ENCODE results near the gene LEFTY1. TPM values are rescaled to one million over a fixed set of nuclear protein-coding genes. Genes with fewer than 3 reads are reported as not detected.
A peak's percentile ranks its signal among the peaks of the same experiment; 100 is the strongest.

Gene LEFTY1
- total RNA-seq, 4 donors from 2014 or later: 0.33 TPM; not detected in 3

DNA sequence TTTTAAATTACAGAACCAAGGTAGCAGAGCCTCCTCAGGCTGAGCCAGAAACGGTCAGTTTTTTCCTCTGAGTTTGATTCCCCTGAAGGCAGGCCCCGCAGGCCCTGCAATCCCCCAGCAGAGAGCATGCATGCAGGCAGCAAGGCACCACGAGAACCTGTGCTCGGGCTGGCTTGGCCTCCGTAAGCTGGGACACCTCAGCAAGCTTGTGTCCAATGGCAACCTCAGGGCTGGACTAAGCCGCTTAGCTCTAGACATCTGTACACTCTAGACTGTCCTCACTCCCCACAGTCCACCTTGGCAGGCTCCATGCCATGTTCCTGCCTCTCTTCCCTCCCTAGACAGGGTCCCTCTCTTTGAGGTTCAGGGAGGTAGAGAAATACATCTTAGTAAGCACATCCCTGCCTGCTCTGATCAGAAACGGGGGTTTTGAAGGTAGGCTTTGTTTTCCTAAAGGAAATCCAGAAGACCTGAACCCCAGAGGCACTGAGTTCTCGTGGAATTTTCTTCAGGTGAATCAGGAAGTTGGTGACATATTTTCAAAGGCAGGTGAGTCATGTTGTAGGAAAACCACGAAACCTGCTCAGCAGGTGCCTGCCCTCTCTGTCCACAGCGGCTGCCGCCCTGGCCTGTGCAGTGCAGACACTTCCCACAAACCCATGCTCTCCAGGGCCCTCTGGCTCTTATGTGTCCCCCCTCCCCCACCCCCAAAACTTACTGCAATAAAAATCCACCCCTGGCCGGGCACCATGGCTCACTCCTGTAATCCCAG, 13.7 kb downstream of the LEFTY1 start:
- DNase-seq (ENCODE audit: extremely low spot score): no peak
- H3K4me3 ChIP-seq: no peak overlapping the region
- TF ChIP-seq, protein P1, sequence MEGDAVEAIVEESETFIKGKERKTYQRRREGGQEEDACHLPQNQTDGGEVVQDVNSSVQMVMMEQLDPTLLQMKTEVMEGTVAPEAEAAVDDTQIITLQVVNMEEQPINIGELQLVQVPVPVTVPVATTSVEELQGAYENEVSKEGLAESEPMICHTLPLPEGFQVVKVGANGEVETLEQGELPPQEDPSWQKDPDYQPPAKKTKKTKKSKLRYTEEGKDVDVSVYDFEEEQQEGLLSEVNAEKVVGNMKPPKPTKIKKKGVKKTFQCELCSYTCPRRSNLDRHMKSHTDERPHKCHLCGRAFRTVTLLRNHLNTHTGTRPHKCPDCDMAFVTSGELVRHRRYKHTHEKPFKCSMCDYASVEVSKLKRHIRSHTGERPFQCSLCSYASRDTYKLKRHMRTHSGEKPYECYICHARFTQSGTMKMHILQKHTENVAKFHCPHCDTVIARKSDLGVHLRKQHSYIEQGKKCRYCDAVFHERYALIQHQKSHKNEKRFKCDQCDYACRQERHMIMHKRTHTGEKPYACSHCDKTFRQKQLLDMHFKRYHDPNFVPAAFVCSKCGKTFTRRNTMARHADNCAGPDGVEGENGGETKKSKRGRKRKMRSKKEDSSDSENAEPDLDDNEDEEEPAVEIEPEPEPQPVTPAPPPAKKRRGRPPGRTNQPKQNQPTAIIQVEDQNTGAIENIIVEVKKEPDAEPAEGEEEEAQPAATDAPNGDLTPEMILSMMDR (IDR thresholded peaks at IDR 0.05): no peak
- no peak for TF ChIP-seq EP300 (IDR thresholded peaks at IDR 0.05)
- no peak for TF ChIP-seq POLR2A (IDR thresholded peaks at IDR 0.05; ENCODE audit: low read depth)
- peaks cover 33 to 49% (median 43%) of the 10 kb centered on the region in 4 donors for H3K4me1 ChIP-seq
- 90% methylated on average over 11 of the region's 12 CpGs for WGBS
- H3K36me3 ChIP-seq: peaks cover 15 to 73% (median 51%) of the 10 kb centered on the region in 4 donors
- intact Hi-C loops (cut with DNase I): no loop called here
- no peaks in the 10 kb centered on the region for H3K9me3 ChIP-seq
- no peak overlapping the region for H3K27ac ChIP-seq (replicated peaks in 1 of 4)
- no peaks in the 10 kb centered on the region for H3K27me3 ChIP-seq

DNA sequence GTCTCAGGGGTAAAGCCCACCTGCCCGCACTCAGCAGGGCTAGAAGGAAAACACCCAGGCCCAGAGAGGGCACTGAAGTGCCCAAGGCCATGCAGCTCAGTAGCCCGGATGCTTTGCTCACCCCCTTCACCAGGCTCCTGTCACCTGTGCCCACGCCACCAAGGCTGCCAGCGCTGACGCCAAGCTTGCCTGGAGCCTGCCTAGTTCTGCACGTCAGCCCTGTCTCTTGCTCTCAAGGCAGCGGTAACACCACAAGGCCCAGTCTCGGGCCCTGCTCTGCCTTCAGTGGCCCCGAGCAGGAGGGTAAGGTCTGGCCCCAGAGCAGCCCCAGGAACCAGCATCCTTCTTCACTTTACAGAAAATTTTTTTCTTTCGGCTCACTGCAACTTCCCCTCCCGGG, 14.5 kb downstream of the LEFTY1 start:
- Histone ChIP-seq H3K9me3 (no peaks in the 10 kb centered on the region), H3K4me1 (peaks cover 25 to 41% (median 35%) of the 10 kb centered on the region in 4 donors), H3K4me3 (no peak overlapping the region), H3K27me3 (no peaks in the 10 kb centered on the region), H3K36me3 (peaks cover 15 to 81% (median 58%) of the 10 kb centered on the region in 4 donors), H3K27ac (replicated peaks in 1 of 4) (no peak overlapping the region)
- intact Hi-C loops (cut with DNase I): no loop called here
- no peak for DNase-seq (ENCODE audit: extremely low spot score)
- TF ChIP-seq POLR2A (IDR thresholded peaks at IDR 0.05; ENCODE audit: low read depth) (no peak), EP300 (IDR thresholded peaks at IDR 0.05) (no peak)
- WGBS: 91% methylated on average over 11 of the region's 11 CpGs

DNA sequence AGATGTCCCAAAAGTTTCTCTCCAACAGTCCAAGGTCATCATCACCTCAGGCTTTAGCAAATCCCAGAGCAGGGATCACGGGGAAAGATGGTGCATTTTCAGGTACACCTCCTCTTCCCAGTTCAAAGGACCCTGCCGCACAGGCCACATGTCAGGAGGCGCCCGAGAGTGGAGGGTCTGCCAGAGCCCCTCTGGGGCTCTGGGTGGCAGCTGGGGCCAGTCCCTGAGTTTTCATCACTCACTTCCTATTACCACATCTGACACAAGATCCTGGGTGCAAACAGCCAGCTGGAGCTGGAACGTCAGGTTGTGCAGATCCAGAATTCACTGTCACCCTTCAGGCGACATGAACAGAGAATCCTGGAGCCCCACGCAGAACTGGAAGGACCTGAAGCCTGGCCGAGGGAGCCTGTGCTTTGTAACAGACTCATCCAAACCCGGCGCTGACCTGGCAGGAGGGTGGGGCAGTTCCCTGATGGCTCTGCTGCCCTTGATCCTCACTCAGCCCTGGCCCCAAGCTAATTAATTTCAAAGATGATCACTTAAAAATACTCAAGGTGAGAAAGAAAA, 15.6 kb downstream of the LEFTY1 start:
- H3K4me1 ChIP-seq: peaks cover 15 to 31% (median 24%) of the 10 kb centered on the region in 4 donors
- no peak overlapping the region for H3K27ac ChIP-seq (replicated peaks in 1 of 4)
- WGBS: 85% methylated on average over 6 of the region's 10 CpGs
- no peak overlapping the region for H3K4me3 ChIP-seq
- H3K36me3 ChIP-seq: peaks cover 15 to 92% (median 69%) of the 10 kb centered on the region in 4 donors
- no peaks in the 10 kb centered on the region for H3K27me3 ChIP-seq
- H3K9me3 ChIP-seq: no peaks in the 10 kb centered on the region
- no peak for TF ChIP-seq EP300 (IDR thresholded peaks at IDR 0.05)
- TF ChIP-seq POLR2A (IDR thresholded peaks at IDR 0.05; ENCODE audit: low read depth): no peak
- TF ChIP-seq POLR2AphosphoS5 (IDR thresholded peaks at IDR 0.05): no peak
- TF ChIP-seq, protein P1 (IDR thresholded peaks at IDR 0.05): no peak
- intact Hi-C loops (cut with DNase I): no loop called here
- DNase-seq (ENCODE audit: extremely low spot score): no peak

DNA sequence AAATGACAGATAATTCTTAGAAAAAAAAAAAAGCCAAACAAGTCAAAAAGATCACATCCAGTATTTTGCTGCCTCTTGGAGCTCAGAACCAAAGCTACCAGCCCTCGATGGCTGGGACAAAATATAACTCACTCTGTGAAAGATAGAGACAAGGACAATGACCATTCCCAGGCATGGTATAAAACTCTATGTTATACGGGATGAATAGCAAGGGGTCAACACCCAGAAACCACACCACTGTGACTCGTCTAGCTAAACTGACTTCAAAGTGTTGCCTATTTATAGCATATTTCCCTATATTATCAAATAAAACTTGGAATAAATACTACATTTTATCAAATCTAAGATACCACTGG, 16.9 kb downstream of the LEFTY1 start:
- no peak overlapping the region for H3K4me3 ChIP-seq
- H3K36me3 ChIP-seq: peaks cover 27 to 99% (median 76%) of the 10 kb centered on the region in 4 donors
- DNase-seq (ENCODE audit: extremely low spot score): no peak
- intact Hi-C loops (cut with DNase I): no loop called here
- 80% methylated on average over 3 of the region's 3 CpGs for WGBS
- TF ChIP-seq, protein P1 (IDR thresholded peaks at IDR 0.05): no peak
- no peak for TF ChIP-seq EP300 (IDR thresholded peaks at IDR 0.05)
- H3K27me3 ChIP-seq: no peaks in the 10 kb centered on the region
- peaks cover 1 to 18% (median 11%) of the 10 kb centered on the region in 4 donors for H3K4me1 ChIP-seq
- H3K9me3 ChIP-seq: no peaks in the 10 kb centered on the region
- no peak overlapping the region for H3K27ac ChIP-seq (replicated peaks in 1 of 4)

DNA sequence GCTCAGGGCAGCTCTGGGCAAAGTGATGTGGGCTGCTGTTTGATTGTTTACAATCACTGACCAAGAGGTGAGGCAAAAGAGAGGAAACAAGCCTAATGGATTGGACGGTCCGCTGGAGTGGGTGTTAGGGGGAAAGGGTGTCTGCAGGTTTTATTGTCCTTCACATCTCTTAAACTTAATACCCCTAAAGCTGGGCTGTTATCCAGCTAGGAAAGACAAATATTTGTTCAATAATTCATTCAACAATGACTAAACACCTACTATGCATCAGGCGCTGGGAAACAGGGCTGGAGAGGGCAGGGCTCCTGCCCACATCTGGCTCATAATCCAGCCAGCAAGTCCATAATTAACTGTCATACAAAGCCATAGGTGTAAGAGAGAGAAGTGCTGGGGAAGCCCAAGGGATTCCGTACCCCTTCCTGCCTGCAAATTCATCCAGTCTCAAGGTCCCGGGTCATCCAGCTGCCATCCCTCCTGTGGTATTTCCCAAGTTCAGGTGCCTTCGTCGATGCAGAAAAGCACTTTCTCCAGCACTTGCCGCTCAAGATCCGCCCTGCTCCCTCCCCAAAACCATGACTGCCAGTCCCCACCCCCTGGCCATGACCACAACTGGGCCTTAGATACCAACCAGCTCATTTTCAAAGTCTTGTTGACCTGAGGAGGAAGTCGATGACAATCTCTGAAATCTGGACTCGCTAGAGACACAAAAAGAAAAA, 17.4 kb downstream of the LEFTY1 start:
- no peaks in the 10 kb centered on the region for H3K27me3 ChIP-seq
- peak overlapping the region in 1 of 4 donors; percentile 12 for H3K27ac ChIP-seq (replicated peaks in 1 of 4)
- intact Hi-C loops (cut with DNase I): no loop called here
- 66% methylated on average over 11 of the region's 11 CpGs for WGBS
- H3K9me3 ChIP-seq: no peaks in the 10 kb centered on the region
- peaks cover 0 to 20% (median 12%) of the 10 kb centered on the region in 4 donors for H3K4me1 ChIP-seq
- no peak for DNase-seq (ENCODE audit: extremely low spot score)
- peaks cover 29 to 99% (median 77%) of the 10 kb centered on the region in 4 donors for H3K36me3 ChIP-seq
- no peak overlapping the region for H3K4me3 ChIP-seq
- no peak for TF ChIP-seq POLR2A (IDR thresholded peaks at IDR 0.05; ENCODE audit: low read depth)
- no peak for TF ChIP-seq EP300 (IDR thresholded peaks at IDR 0.05)
- TF ChIP-seq, protein P1 (IDR thresholded peaks at IDR 0.05): no peak
- TF ChIP-seq POLR2AphosphoS5 (IDR thresholded peaks at IDR 0.05): no peak
